Left cardiac atrium (tissue), 4 donors: ENCODE data around the gene CFAP74. TPM values are rescaled to one million over a fixed set of nuclear protein-coding genes. Genes with fewer than 3 reads are reported as not detected.

Experiments
- ATAC-seq, 2 donors: fragments of 200-7000 bp; cut with Tn5 transposase; one replicate each; pipeline ENCODE4 v1.9.1; 2020; ENCODE audit warnings: mild to moderate bottlenecking in 2 of 2, moderate library complexity in 2 of 2
- DNase-seq: peaks from one replicate; pipeline ENCODE4 v3.0.0-alpha.2; 2020
- intact Hi-C, 2 donors: fragments of 100-400 bp; cut with DNase I; formaldehyde crosslinking; loops; one replicate each; pipeline versions ENCODE4 v1.14.1 to v1.15.1; 2022 to 2023
- total RNA-seq, 2 donors: library from RNA; stranded (reverse); fragmentation: NEBNext Ultra II Directional; extraction: Animal tissue kit (Norgen Biotek cat#: 25700); gene quantifications; one replicate each; pipeline ENCODE4 v1.2.1, GENCODE V29; 2021
- donor health status: DM: no; HTN: yes; CAD: no.
- donor health status: DM: no; HTN: yes; CAD: no; lungs with severe emphysema.
- donor health status: DM: yes; HTN: yes; CAD: no.
- donor health status: Dilated cardiomyopathy.

The CFAP74 gene
- total RNA-seq, 2 donors from 2014 or later, result not detected

DNA sequence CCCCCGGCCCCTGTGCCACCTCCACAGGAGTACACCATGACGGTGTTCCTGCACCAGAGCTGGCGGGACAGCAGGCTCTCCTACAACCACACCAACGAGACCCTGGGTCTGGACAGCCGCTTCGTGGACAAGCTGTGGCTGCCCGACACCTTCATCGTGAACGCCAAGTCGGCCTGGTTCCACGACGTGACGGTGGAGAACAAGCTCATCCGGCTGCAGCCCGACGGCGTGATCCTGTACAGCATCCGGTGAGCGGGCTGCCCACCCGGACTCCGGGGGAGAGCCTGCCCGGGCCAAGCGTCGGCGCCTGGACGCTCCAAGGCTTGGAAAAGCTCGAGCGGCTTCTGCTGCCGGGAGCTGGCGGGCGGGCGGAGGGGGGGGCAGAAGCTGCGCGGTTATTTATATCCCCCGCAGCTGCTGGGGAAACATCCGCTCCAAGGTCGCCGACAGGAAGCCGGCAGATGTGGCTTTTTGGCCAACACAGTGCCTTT lies 21.9 kb upstream of the CFAP74 start:
- DNase-seq (peak; percentile 40), ATAC-seq (peak; percentile 46 to 66)

DNA sequence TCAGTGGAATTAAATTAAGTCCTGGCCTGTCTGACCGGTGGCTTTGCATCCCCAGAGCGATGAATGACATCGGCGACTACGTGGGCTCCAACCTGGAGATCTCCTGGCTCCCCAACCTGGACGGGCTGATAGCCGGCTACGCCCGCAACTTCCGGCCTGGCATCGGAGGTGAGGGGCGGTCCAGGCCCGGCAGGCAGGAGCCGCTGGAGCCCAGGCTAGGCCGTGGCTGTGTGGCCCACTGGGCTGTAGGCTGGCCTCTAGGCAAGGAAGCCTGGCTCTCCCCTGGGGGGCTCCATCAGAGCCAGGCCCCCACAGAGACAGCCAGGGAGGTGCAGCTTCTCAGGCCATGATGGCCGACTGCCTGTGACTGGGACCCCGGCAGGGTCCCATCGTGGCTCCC lies 21.3 kb upstream of the CFAP74 start:
- DNase-seq (no peak), ATAC-seq (no peak)
- intact Hi-C loops, result no loop called here

More for the DNA sequence above, 21.9 kb upstream of the CFAP74 start:
- intact Hi-C loops, result no loop called here

DNA sequence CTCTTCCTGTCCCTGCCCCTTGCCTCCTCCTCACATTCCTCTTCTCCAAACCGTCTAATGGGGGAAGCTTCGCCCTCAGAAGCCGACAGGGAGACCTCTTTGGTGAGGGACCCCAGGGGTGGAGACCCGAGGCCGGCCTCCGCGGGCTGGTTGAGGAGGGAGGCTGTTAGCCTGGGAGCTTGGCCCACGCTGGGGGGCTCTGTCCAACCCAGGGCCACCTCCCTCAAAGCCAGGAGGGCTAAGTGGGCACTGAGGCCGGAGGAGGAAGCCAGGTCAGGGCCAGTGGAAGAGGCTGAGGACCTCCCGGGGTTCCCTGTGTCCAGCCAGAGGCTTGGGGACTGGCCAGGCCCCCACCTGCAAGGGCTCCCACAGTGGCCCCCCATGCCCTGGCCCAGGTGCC lies 20.9 kb upstream of the CFAP74 start:
- ATAC-seq, result no peak
- no peak for DNase-seq
- intact Hi-C loops, result no loop called here

DNA sequence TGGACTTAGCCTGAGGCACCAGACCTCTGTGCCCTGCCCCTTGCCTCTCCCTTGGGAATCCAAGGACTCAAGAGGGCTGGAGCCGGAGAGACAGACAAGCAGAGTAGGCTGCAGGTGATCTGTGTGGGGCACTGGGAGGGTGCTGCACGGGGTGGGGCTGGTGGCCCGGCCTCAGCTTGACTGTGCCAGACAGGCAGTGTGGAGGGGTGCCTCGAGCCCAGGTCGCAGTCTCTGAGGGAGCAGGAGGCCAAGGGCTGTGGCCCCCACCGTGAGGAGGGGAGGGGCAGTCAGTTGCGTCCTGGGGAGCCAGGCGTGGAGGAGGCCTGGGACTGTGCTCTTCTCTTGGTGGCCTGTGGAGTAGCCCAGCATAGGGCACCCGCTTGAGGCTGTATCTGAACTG lies 19.6 kb upstream of the CFAP74 start:
- intact Hi-C loops, result no loop called here
- DNase-seq (no peak), ATAC-seq (no peak)

DNA sequence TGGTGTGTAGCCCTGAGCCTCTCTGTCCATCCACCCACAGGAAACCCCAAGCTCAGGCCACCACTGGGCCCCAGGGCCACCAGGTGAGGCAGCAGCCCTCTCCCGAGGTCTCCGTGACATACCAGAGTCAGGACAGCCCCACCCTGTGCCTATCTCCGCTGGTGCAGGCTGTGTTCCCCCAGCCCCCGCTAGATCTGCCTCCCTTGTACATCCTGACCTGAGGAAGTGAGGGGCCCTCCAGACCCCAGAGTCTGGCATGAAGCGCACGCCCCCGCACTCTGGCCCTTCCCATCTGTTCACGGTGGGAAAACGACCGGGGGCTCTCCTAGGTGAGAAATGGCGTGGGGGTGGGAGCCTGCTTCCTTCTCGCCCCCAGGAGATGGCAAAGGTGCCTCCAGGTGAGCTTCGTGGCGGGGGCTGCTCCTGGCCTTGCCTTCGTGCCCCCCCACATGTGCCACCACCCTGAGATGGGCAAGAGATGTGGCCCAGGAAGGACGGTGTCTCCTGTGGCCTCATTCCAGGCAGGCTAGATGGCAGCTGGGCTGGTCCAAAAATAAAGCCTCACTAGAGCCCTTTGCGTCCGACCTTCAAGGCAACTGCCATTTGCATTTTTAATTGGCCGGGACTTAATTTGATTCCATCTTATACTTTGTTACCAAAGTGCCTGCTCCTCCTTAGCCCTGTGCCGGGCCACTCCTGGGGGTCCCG lies 18.6 kb upstream of the CFAP74 start:
- intact Hi-C loops, result no loop called here
- no peak for DNase-seq
- ATAC-seq, result no peak

DNA sequence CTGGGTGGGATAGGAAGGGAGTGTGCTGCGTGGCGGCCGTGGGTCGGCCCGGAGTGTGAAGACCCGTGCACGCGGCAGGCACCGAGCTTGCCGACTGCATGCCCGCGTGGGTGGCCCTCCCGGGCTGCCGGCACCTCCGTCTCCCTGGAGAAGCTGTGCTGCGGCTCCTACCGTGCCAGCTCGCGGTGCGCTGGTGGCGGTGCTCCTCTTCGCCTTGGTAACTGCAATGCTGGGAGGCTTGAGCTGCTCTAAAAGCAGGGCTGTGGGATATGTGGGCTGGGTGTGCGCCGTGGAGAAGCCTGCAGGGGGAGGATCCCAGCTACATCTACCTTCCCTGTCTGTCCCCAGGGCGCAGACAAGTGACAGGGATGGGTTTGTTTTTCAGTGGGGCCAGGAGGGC lies 18.0 kb upstream of the CFAP74 start:
- DNase-seq (no peak), ATAC-seq (no peak)
- intact Hi-C loops, result no loop called here

DNA sequence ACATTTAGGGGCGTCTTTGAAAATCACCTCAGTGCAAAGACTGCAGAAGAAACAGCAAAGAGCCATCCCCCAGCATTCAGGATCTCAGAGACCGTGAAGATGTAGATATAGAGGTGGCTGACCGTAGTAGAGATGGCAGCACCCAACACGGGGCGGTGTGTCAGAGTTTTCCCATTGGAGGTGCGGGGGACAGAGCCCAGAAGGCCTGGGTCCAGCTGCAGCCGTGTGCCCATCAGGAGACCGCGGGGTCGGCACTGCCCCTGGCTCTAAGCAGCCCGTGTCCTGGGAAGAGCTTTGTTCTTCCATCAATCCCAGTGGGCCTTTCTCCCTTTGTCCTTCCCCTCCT lies 16.7 kb upstream of the CFAP74 start:
- ATAC-seq (no peak), DNase-seq (no peak)
- intact Hi-C loops, result no loop called here

DNA sequence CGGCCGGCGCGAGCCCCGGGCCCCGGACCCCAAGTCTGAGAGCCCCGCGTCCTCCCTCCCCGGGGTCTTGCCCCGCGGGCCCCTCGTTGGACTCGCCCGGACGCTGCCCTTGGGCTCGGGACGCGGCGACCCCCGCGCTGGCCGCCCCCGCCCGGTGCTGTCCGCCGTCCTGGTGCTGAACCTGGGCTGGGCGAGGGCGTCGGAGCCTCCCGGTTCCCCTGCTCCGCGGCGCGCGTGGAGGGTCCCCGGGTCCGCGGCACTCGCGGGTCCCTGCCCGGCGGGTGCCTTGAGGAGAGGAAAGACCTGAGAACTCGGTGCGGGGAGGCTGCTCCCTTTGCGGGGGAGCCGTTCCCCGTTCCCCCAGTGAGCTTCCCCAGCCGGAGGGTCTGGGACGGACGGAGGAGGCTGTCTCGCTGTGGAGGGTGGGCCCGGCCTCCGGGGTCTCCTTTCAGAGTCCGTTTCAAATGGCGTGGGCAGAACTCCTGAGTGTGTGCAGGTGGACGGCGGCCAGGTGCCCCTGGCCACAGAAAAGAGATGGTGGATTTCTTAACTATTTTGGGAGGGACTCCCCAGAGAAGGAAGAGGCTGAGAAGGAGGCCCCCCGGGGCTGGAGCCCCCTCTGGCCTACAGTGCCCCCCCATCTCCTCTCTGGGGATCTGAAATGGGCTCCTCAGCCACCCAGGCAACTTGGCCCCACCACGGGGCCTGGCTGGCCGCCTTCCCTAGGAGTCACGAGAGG lies 16.2 kb upstream of the CFAP74 start:
- DNase-seq (no peak), ATAC-seq (peak; percentile 9 to 51)
- intact Hi-C loops, result no loop called here

DNA sequence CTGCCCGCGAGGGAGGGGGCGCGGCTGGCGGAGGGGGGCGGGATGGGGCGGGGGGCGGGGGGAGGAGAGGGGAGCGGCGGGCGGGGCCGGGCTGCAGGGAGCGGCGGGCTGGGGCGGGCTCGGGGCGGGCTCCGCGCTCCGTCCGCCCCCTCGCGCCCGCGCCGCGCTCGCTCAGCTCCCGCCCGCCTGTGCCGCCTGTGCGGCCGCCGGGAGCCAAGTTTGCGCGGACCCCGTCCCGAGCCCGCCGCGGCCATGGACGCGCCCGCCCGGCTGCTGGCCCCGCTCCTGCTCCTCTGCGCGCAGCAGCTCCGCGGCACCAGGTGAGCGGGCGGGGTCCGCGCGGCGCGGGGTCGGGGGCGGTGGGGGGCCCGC lies 15.6 kb upstream of the CFAP74 start, which contains the start of gene GABRD:
Gene GABRD, plus strand, starts transcription at position 174 of the 372 bp plus-strand sequence. Its CDS starts 79 bp downstream, at position 253.
- ATAC-seq, result peak in 1 of 2 donors; percentile 38
- intact Hi-C loops, result no loop called here
- DNase-seq, result no peak

DNA sequence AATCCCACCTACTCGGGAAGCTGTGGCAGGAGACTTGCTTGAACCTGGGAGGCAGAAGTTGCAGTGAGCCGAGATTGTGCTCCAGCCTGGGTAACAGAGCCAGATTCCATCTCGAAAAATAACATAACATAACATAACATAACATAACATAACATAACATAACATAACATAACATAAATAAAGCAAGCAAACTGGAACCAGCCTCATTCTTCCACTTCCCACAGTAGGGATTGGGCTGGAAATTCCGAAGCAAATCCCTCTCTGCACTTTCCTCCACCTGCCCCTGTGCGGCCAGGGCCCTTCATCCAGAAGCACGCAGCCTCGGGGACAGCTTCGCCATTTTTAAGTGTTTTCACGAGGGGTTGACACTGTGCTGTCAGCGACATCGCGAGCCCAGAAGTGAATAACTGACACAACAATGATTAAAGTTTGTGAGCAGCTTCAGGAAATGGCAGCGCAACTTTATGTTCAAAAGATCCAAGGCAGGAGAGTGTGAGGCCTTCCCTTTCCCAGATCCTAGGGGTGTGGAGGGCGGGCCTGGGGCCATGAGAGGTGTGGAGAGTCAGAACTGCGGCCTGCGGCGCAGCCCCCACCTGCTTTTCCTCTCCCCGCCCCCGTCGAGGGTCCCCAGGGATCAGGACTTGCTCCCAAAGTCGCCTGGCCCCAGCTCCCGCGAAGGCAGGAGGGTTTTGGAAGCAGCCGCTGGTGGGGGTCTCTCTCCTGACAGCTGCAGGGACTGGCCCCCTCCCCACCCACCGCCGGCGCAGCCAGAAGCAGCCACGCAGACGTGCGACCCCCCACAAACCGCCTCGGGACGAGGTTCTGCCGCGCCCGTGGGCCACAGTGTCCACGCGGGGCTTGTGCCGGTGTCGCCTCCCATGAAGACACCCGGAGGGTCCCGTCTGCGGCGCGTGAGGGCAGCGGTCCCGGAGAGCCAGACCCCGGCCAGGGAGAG lies 14.9 kb upstream of the CFAP74 start:
- intact Hi-C loops, result no loop called here
- ATAC-seq, result no peak

DNA sequence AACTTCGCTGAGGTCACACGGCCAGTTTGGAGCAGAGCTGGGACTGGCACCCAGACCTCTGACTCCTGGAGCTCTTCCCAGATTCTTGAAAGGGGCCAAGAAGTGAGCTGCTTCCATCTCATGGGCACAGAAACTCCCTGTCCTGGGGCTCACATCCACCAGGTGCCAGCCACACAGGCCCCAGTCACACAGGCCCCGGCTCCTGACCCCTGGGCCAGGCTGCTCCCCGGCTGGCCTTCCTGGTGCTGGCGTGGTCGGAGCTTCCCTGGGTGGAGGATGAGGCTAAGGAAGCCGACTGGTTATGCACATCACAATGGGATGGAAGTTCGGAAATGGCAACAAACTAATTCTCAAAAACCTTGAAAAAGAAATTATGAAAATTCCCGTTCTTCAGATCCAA lies 12.5 kb upstream of the CFAP74 start:
- intact Hi-C loops, result no loop called here
- no peak for ATAC-seq
- DNase-seq, result no peak

More for the DNA sequence above, 14.9 kb upstream of the CFAP74 start:
- DNase-seq, result no peak

DNA sequence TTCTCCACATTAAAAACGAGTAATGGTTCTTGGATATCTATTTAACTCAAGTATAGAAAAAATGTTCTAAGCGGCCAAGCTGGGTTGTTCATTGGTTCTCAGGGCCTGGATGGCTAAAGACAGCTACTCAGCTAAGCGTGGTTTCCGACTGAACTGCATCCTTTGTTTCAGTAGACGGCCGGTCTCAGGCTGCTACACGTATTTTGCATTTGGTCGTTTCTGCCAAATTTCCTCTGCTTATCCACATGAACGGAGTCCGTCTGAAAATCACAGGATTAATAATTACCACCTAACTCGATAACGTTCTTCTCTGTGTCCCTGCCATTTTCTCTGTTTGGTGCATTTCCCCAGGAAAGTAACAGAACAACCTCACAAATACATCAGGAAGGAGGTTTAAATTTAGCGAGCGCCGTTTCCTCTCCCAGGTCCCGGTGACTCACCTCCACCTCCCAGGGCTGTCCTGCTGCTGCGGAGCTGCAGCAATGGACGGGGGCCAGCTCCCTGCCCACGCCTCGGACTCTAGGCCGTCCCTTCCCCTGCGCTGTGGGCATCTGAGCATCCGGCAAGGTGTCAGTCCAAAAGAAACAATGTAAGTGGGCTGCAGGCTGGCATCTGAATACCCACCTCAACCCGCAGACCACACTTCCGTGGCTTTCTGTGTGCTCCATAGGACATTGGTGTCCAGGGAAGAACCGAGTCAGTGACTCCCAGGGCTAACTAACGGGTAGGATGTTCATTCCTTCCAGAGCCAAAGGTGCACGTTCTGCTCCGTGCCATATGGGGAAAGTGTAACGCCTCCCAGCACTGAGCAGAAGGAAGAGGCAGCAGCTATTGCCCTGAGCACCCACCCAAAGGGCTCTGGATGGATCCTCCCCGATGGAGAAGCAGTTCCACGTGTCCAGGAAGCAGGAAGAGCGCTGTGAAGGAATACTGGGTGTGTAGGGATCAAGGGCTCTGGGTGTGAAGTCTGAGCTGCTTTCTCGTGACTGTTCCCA lies 11.5 kb upstream of the CFAP74 start:
- ATAC-seq, result no peak
- DNase-seq, result no peak
- intact Hi-C loops, result no loop called here

DNA sequence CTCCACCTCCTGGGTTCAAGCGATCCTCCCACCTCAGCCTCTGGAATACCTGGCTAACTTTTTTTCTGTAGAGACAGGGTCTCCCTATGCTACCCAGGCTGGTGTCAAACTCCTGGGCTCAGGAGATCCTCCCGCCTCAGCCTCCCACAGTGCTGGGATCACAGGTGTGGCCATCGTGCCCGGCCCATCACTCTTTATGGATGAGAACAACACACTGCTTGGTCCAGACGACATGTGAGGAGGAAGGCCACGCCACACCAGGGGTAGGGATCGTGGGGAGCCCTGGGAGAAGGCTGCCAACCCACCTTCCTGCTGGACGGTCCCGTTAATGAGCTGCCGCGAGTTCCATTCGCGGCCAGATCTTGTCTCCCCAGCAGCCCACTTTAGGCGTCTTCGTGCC lies 10.6 kb upstream of the CFAP74 start:
- DNase-seq, result no peak
- intact Hi-C loops, result no loop called here
- no peak for ATAC-seq

DNA sequence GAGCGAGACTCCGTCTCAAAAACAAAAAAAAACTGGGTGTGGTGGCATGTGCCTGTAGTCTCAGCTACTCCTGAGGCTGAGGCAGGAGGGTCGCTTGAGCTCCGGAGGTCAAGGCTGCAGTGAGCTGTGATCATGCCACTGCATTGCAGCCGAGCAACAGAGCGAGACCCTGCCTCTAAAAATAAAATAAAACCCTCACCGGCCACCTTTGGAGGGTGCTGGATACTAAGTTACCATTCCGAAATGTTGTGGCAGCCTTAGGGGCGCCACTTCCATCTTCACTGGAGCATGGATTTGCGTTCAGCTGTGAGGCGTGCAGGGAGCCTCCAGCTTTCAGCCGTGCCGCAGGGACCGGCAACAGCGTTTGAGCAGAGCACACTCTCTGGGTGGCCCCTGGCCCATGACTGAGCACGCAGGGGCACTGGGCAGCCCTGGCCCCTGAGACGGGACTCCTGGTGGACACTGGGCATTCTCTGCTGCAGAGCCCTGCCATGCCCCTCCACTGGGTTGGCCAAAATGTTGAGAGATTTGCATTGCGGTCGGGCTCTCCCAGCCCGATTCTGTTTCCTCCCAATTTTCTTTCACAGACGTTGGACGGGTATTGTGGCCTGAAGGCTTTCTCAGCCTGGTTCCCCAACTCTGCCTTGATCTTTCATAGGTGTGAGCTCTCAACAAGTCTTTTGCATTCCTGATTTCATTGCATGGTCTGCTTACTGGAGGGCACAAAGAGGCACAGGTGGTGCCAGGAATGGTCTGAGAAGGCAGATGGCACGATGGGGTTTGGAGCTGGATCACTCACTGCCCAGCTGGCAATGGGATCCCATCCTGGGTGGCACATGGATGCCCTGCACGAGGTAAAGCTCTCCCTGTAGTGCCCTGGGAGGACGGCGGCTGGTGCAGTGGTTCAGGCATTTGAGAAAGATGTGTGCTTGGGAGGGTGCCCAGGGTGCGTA lies 5.8 kb upstream of the CFAP74 start:
- intact Hi-C loops, result no loop called here
- ATAC-seq (no peak), DNase-seq (no peak)

DNA sequence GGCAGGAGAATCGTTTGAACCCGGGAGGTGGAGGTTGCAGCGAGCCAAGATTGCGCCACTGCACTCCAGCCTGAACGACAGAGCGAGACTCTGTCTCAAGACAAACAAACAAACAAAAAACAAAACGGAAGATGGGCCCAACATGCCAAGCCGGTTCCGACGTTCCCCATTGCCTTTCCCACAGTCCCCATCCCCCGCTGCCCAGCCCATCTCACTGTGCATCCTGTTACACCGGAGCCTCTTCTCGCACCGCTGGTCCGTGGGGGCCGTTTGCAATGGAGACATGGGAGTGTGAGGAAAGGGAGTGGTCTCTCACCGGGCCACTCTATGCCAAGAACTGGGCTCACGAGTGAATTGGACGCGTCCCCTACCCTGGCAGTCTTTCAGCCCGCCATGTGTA lies 1.3 kb upstream of the CFAP74 start:
- no peak for DNase-seq
- no peak for ATAC-seq
- intact Hi-C loops, result no loop called here

DNA sequence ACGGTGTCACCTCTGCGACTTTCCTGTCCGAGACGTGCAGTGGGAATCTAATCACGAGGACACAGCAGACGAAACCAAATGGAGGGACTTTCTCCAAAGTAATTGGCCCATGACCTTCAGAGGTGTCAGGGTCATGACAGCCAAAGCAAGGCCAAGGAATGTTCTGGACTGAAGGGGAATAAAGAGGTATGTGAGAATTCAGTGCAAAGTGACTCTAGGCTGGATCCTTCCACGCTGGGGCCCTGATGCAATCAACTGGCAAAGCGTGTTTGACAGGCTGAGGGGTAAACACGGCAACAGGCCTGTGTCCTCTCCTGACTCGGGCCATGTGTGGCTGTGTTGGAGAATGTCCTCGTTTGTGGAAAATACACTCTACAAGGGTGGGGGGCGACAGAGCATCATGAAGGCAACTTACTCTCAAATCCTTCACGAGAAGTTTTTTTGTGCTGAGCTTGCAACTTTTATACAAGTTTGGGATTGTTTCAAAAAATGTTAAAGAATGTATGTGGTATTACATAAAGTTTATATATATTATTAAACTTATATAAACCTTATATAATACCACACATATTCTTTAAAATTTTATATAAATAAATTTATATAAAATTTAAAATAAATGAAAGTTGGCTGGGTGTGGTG lies 1.7 kb downstream of the CFAP74 start:
- DNase-seq, result no peak
- no peak for ATAC-seq
- intact Hi-C loops, result no loop called here

DNA sequence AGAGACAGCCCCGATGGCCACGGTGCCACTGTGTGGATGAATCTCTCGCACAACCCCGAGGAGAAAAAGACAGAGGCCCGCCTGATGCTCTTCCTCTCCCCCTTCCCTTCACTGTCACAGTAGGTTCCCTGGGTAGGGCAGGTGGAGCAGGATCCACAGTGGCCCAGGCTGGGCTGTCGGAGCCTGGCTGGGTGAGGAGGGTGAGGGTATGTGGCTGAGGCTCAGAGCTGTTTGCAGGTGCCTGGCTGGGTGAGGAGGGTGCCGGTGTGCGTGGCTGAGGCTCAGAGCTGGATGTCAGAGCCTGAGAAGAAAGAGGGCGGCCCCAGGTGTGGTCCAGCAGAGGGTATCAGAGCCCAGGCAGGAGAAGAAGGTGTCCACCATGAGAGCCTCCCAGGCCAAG lies 2.7 kb downstream of the CFAP74 start:
- DNase-seq, result no peak
- ATAC-seq, result no peak
- intact Hi-C loops, result no loop called here
